GM12801 (cell line): ENCODE measurements around the gene PIAS2.

Experiments used
- TF ChIP-seq, protein P1 (sequence below): IDR thresholded peaks from one replicate; pipeline ENCODE4 v1.5.1; 2011; ENCODE audit warnings: control low read depth; ENCODE audit not compliant: insufficient read length; ENCODE audit errors: extremely low read depth

The PIAS2 gene

DNA sequence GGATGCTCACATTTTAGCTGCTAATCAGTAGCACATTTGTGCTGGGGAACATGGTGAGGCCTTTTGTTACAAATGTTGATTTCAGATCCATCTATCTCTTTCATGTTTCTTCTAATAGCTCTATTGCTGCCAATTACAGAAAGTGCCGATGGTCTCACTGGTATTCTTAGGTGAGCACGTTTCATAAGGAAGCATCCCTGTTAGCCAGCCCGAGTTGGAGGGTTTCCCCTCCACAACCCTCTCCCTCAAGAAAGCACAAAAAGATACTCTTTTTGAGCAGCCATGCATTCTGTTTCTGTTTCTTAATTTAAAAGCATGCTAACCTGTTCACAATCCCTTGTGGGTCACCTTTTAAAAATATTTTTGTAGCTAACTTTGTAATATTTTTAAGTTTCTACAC, 129.6 kb downstream of the PIAS2 start:
- TF ChIP-seq, protein P1, sequence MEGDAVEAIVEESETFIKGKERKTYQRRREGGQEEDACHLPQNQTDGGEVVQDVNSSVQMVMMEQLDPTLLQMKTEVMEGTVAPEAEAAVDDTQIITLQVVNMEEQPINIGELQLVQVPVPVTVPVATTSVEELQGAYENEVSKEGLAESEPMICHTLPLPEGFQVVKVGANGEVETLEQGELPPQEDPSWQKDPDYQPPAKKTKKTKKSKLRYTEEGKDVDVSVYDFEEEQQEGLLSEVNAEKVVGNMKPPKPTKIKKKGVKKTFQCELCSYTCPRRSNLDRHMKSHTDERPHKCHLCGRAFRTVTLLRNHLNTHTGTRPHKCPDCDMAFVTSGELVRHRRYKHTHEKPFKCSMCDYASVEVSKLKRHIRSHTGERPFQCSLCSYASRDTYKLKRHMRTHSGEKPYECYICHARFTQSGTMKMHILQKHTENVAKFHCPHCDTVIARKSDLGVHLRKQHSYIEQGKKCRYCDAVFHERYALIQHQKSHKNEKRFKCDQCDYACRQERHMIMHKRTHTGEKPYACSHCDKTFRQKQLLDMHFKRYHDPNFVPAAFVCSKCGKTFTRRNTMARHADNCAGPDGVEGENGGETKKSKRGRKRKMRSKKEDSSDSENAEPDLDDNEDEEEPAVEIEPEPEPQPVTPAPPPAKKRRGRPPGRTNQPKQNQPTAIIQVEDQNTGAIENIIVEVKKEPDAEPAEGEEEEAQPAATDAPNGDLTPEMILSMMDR, result no peak

DNA sequence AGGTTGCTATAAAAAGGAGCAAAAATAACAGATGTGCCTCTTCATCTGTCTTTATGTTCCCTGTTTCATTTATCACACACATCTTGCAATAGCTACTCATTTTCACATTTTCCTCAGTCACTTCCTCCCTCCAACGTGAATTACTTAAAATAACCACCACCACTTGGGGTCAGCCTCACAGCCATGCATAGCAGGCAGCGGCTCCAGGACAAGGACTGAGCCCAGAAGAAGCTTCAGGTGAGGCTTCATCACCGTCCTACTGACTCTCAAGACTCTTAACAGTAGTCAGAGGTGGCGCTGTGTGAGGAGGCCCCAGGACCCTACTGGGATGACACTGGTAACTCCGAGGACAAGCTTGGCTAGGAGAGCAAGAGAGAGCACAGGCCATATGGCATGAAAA, 144.9 kb downstream of the PIAS2 start:
- TF ChIP-seq, protein P1, result no peak

DNA sequence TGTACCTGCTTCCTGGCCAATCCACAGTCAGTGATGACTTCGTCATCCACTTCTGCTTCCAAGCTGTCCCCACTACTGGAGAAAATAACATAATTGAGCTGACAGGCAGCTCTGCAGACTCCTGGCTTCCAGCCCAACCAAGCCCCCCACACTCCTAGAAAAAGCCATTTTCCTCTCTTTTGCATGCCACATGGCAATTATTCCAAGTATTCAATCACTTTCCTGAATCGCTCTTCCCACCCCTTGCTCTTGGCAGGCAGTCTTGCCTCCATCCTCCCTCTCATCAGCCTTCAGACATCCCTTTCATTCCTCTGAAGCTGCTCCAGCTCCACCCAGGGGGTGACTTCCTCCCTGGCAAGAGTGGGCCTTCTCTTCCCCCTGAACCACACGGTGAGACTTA, 146.2 kb downstream of the PIAS2 start:
- TF ChIP-seq, protein P1, result no peak

- TF ChIP-seq, protein P1, result no peak
Observed at GRCh38 chr18:46770708-46771107, 146.6 kb downstream of the PIAS2 start.

DNA sequence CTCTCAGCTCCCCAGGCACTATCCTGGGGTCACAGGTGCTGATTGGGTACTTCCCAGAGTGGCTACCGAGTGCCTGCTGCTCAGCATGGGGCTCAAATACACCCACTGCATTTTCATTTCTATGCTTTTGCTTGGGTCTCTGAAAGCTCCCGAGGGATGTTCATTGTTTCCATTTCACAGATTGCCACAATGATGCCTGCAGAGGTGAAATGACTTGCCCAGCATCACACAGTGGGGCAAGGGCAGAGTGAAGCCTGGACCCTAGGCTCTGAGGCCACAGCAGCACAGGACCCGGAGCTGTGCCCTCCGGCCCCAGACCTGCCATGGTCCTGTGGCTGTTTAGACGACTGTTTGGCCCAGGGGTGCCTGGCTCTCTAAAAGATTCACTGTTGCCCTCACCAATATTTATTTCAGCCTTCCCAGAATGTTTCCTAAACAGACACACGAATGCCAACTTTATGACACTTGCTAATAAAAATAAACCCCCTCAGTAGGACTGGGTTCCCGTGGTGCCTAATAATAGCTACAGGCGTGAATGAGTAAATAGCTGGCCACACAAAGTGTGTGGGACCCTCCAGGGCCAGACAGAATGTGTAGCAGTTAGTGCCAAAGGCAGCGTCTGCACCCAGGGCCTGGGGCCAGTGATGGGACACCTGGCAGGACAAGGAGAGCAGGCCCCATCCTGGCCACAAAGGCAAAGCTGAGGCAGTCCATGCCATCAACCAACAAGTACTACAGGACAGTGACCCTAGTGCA, 149.0 kb downstream of the PIAS2 start:
- TF ChIP-seq, protein P1, result no peak

- TF ChIP-seq, protein P1, result no peak
Observed at GRCh38 chr18:46767217-46767616, 150.1 kb downstream of the PIAS2 start.

DNA sequence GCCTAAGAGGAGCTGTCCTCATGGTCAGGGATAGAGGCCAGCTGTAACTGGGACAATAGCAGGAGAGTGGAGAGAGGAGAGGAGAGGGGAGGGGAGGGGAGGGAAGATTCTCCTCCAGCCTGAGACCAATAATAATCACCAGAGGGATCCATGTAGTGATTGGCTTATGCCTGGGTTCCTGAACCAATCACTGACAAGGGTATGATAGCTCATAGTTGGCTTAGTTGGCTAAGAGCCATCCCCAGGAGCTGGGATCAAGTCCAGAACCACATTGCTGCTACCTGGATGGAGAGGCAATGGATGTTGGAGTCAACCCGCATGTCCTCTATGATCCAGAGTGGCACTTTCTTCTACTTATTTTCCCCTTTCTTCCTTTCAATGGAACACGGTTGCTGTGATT, 152.7 kb downstream of the PIAS2 start:
- TF ChIP-seq, protein P1, result no peak
